Loucy (cell line): ENCODE results near the gene USP15.

Experiments used
- H2AFZ ChIP-seq: fragments of 200-600 bp; sonication (generic); 2 replicates; pipeline ENCODE4 v1.6.0; 2016; ENCODE audit warnings: antibody characterized with exemption, mild to moderate bottlenecking, low read length, moderate library complexity
- H3F3A ChIP-seq: fragments of 200-600 bp; 2 replicates; pipeline ENCODE4 v1.6.0; 2016; ENCODE audit warnings: antibody characterized with exemption, low read depth, mild to moderate bottlenecking
- H3K27me3 ChIP-seq: fragments of 200-600 bp; sonication (generic); 2 replicates; pipeline ENCODE4 v1.6.1; 2014; ENCODE audit warnings: low read length, mild to moderate bottlenecking; ENCODE audit not compliant: insufficient read depth, poor library complexity, severe bottlenecking
- H3K36me3 ChIP-seq: fragments of 200-600 bp; sonication (generic); 2 replicates; pipeline ENCODE4 v1.6.1; 2016; ENCODE audit warnings: low read length; ENCODE audit not compliant: insufficient read depth
- H3K4me1 ChIP-seq: fragments of 200-600 bp; sonication (generic); 2 replicates; pipeline ENCODE4 v1.5.1; 2014; ENCODE audit warnings: low read length, mild to moderate bottlenecking; ENCODE audit not compliant: insufficient read depth, poor library complexity, severe bottlenecking
- H3K4me2 ChIP-seq: fragments of 200-600 bp; sonication (generic); 2 replicates; pipeline ENCODE4 v1.6.0; 2014; ENCODE audit warnings: antibody characterized with exemption, low read length, low read depth, mild to moderate bottlenecking; ENCODE audit not compliant: poor library complexity, severe bottlenecking
- H3K4me3 ChIP-seq: fragments of 200-600 bp; sonication (generic); 2 replicates; pipeline ENCODE4 v1.5.1; 2014; ENCODE audit warnings: low read length, mild to moderate bottlenecking, mixed read lengths; ENCODE audit not compliant: poor library complexity, severe bottlenecking
- H3K79me2 ChIP-seq: fragments of 200-600 bp; sonication (generic); 2 replicates; pipeline ENCODE4 v1.6.1; 2014; ENCODE audit warnings: low read length; ENCODE audit not compliant: insufficient read depth
- H3K9ac ChIP-seq: fragments of 200-600 bp; sonication (generic); 2 replicates; pipeline ENCODE4 v1.6.0; 2014; ENCODE audit warnings: mild to moderate bottlenecking, low read depth, low read length, moderate library complexity; ENCODE audit not compliant: poor library complexity, severe bottlenecking
- H3K9me2 ChIP-seq: fragments of 200-600 bp; sonication (generic); replicated peaks from 2 replicates; pipeline ENCODE4 v1.6.1; 2016; ENCODE audit warnings: low read depth, low read length, mixed read lengths
- H3K9me3 ChIP-seq: fragments of 200-600 bp; sonication (generic); 2 replicates; pipeline ENCODE4 v1.6.1; 2014; ENCODE audit warnings: mild to moderate bottlenecking, antibody characterized with exemption, low read length, low read depth; ENCODE audit not compliant: insufficient read depth
- H4K20me1 ChIP-seq: fragments of 200-600 bp; sonication (generic); 2 replicates; pipeline ENCODE4 v1.6.0; 2014; ENCODE audit warnings: antibody characterized with exemption, low read length, mild to moderate bottlenecking; ENCODE audit not compliant: insufficient read depth, poor library complexity, severe bottlenecking
- CTCF ChIP-seq: fragments of 200-600 bp; sonication (generic); conservative IDR thresholded peaks from 2 replicates; pipeline ENCODE4 v1.5.1; 2014; ENCODE audit warnings: mild to moderate bottlenecking, antibody characterized with exemption, low read length
- EZH2phosphoT487 ChIP-seq: fragments of 200-600 bp; IDR thresholded peaks from 2 replicates; pipeline ENCODE4 v1.6.1; 2018; ENCODE audit warnings: antibody characterized with exemption, mild to moderate bottlenecking, moderate library complexity, borderline replicate concordance

Gene USP15

GRCh38 chr12:62347922-62348650, 87.9 kb downstream of the USP15 start:
- no peak overlapping the region for H2AFZ ChIP-seq
- peaks cover 3% of the 10 kb centered on the region; the same call in 1 of the 2 replicates for H3K79me2 ChIP-seq
- H4K20me1 ChIP-seq, result no peaks in the 10 kb centered on the region
- no peak for TF ChIP-seq EZH2phosphoT487
- no peak for TF ChIP-seq CTCF
- H3K4me3 ChIP-seq, result no peak overlapping the region
- H3K9me2 ChIP-seq, result no peaks in the 10 kb centered on the region
- no peak overlapping the region for H3K9ac ChIP-seq
- H3K4me2 ChIP-seq, result no peak overlapping the region
- H3K9me3 ChIP-seq, result peaks cover 3% of the 10 kb centered on the region; the same call in 1 of the 2 replicates
- no peaks in the 10 kb centered on the region for H3K4me1 ChIP-seq
- H3K36me3 ChIP-seq, result peaks cover 45% of the 10 kb centered on the region
- H3F3A ChIP-seq, result no peaks in the 10 kb centered on the region
- H3K27me3 ChIP-seq, result no peaks in the 10 kb centered on the region

- no peaks in the 10 kb centered on the region for H3K4me1 ChIP-seq
- no peak for TF ChIP-seq CTCF
- TF ChIP-seq EZH2phosphoT487, result no peak
- H3K9ac ChIP-seq, result no peak overlapping the region
- H3K9me2 ChIP-seq, result no peaks in the 10 kb centered on the region
- H3K27me3 ChIP-seq, result no peaks in the 10 kb centered on the region
- no peak overlapping the region for H3K4me3 ChIP-seq
- H3K9me3 ChIP-seq, result no peaks in the 10 kb centered on the region
- no peaks in the 10 kb centered on the region for H3K79me2 ChIP-seq
- no peaks in the 10 kb centered on the region for H3F3A ChIP-seq
- no peak overlapping the region for H3K4me2 ChIP-seq
- no peak overlapping the region for H2AFZ ChIP-seq
- no peaks in the 10 kb centered on the region for H4K20me1 ChIP-seq
- H3K36me3 ChIP-seq, result peaks cover 27% of the 10 kb centered on the region
Observed at GRCh38 chr12:62350554-62350953, 90.3 kb downstream of the USP15 start.

- TF ChIP-seq EZH2phosphoT487, result no peak
- TF ChIP-seq CTCF, result no peak
- Histone ChIP-seq H3K4me3 (no peak overlapping the region), H3K4me1 (no peaks in the 10 kb centered on the region), H3K36me3 (peaks cover 25% of the 10 kb centered on the region), H3K9me3 (no peaks in the 10 kb centered on the region), H3K79me2 (no peaks in the 10 kb centered on the region), H3K27me3 (no peaks in the 10 kb centered on the region), H4K20me1 (no peaks in the 10 kb centered on the region), H3K9me2 (no peaks in the 10 kb centered on the region), H2AFZ (no peak overlapping the region), H3K4me2 (no peak overlapping the region), H3F3A (no peaks in the 10 kb centered on the region), H3K9ac (no peak overlapping the region)
Observed at GRCh38 chr12:62351326-62351725, 91.1 kb downstream of the USP15 start.
